ENCODE measurements around the gene ZNF529.

GRCh38 chr19:36577271-36577996 lies 4.3 kb upstream of the ZNF529 start:
- TF ChIP-seq NFIC (IDR thresholded peaks at IDR 0.05) (no peak), USF1 (IDR thresholded peaks at IDR 0.05) (no peak), EGR1 (IDR thresholded peaks at IDR 0.05) (no peak), TAF1 (IDR thresholded peaks at IDR 0.05; ENCODE audit: low read depth) (no peak), CEBPB (IDR thresholded peaks at IDR 0.05) (no peak), YY1 (IDR thresholded peaks at IDR 0.05; ENCODE audit: low read depth) (no peak), ZBTB7A (IDR thresholded peaks at IDR 0.05; ENCODE audit: low read depth) (no peak), EP300 (IDR thresholded peaks at IDR 0.05; ENCODE audit: borderline replicate concordance) (no peak)

Data from Ishikawa (cell line).